Neural cell (in vitro differentiated cells): ENCODE results near the gene ACAP3. TPM values are rescaled to one million over a fixed set of nuclear protein-coding genes. Genes with fewer than 3 reads are reported as not detected.

Source experiments
- H2AFZ ChIP-seq: fragments of 200-600, 300-800 bp; sonication (generic), shearing (Covaris generic); 2 replicates; pipeline ENCODE4 v1.6.0; 2014; ENCODE audit warnings: low read depth, mild to moderate bottlenecking, antibody characterized with exemption, low read length, moderate library complexity
- H3F3A ChIP-seq: fragments of 200-600 bp; shearing (Covaris generic); 2 replicates; pipeline ENCODE4 v1.6.1; 2016; ENCODE audit warnings: mild to moderate bottlenecking, moderate library complexity, mixed read lengths, antibody characterized with exemption, low read length; ENCODE audit not compliant: insufficient read depth, poor library complexity, severe bottlenecking
- H3K27ac ChIP-seq: fragments of 200-600, 300-800 bp; sonication (generic), shearing (Covaris generic); 2 replicates; pipeline ENCODE4 v1.5.1; 2014; ENCODE audit warnings: mild to moderate bottlenecking, low read length, moderate library complexity
- H3K27me3 ChIP-seq: fragments of 300-800, 200-600 bp; sonication (generic), shearing (Covaris generic); 2 replicates; pipeline ENCODE4 v1.6.0; 2014; ENCODE audit warnings: mild to moderate bottlenecking, low read depth, low read length, moderate library complexity; ENCODE audit not compliant: insufficient read depth
- H3K36me3 ChIP-seq: fragments of 300-800, 200-600 bp; sonication (generic), shearing (Covaris generic); 2 replicates; pipeline ENCODE4 v1.5.1; 2014; ENCODE audit warnings: mild to moderate bottlenecking, antibody characterized with exemption, low read length, moderate library complexity; ENCODE audit not compliant: insufficient read depth
- H3K4me2 ChIP-seq: fragments of 300-800, 200-600 bp; sonication (generic), shearing (Covaris generic); 2 replicates; pipeline ENCODE4 v1.6.0; 2014; ENCODE audit warnings: mild to moderate bottlenecking, low read length
- H3K4me3 ChIP-seq: fragments of 300-800, 200-600 bp; sonication (generic), shearing (Covaris generic); 2 replicates; pipeline ENCODE4 v1.5.1; 2014; ENCODE audit warnings: mild to moderate bottlenecking, low read length, moderate library complexity
- H3K79me2 ChIP-seq: fragments of 200-600 bp; shearing (Covaris generic); replicated peaks from 2 replicates; pipeline ENCODE4 v1.6.0; 2014; ENCODE audit warnings: mild to moderate bottlenecking, low read length, moderate library complexity; ENCODE audit not compliant: insufficient read depth
- H3K9ac ChIP-seq: fragments of 300-800, 200-600 bp; sonication (generic), shearing (Covaris generic); 2 replicates; pipeline ENCODE4 v1.6.1; 2016; ENCODE audit warnings: mild to moderate bottlenecking, low read length, mixed read lengths
- H3K9me2 ChIP-seq: fragments of 200-600 bp; shearing (Covaris generic); 2 replicates; pipeline ENCODE4 v1.6.1; 2016; ENCODE audit warnings: mild to moderate bottlenecking, low read length, mixed read lengths; ENCODE audit not compliant: insufficient read depth
- H3K9me3 ChIP-seq: fragments of 200-600, 300-800 bp; sonication (generic), shearing (Covaris generic); 2 replicates; pipeline ENCODE4 v1.6.1; 2016; ENCODE audit warnings: mild to moderate bottlenecking, mixed run types, low read length, moderate library complexity, mixed read lengths
- H4K20me1 ChIP-seq: fragments of 200-600 bp; shearing (Covaris generic); 2 replicates; pipeline ENCODE4 v1.6.1; 2016; ENCODE audit warnings: mild to moderate bottlenecking, mixed run types; ENCODE audit not compliant: insufficient read depth
- EP300 ChIP-seq: fragments of 450-650 bp; conservative IDR thresholded peaks from 2 replicates; pipeline ENCODE4 v1.6.1; 2014; ENCODE audit warnings: antibody characterized with exemption, mild to moderate bottlenecking, moderate library complexity; ENCODE audit not compliant: poor library complexity, severe bottlenecking
- EZH2 ChIP-seq: fragments of 200-600, 300-800 bp; shearing (Covaris generic), sonication (generic); IDR thresholded peaks from 2 replicates; pipeline ENCODE4 v1.6.1; 2014; ENCODE audit warnings: antibody characterized with exemption, low read length, borderline replicate concordance, mild to moderate bottlenecking; ENCODE audit not compliant: insufficient read depth, poor library complexity, severe bottlenecking
- MXI1 ChIP-seq: fragments of 450-650 bp; conservative IDR thresholded peaks from 2 replicates; pipeline ENCODE4 v1.6.1; 2014; ENCODE audit warnings: antibody characterized with exemption, mild to moderate bottlenecking; ENCODE audit not compliant: poor library complexity, severe bottlenecking
- POLR2AphosphoS5 ChIP-seq: IDR thresholded peaks from 2 replicates; pipeline ENCODE4 v1.6.1; 2012
- RAD21 ChIP-seq: fragments of 450-650 bp; conservative IDR thresholded peaks from 2 replicates; pipeline ENCODE4 v1.6.1; 2014; ENCODE audit warnings: antibody characterized with exemption, mild to moderate bottlenecking, moderate library complexity
- SMC3 ChIP-seq: fragments of 450-650 bp; conservative IDR thresholded peaks from 2 replicates; pipeline ENCODE4 v1.6.1; 2014; ENCODE audit warnings: antibody characterized with exemption, mild to moderate bottlenecking, moderate library complexity; ENCODE audit not compliant: poor library complexity
- TAF1 ChIP-seq: IDR thresholded peaks from 2 replicates; pipeline ENCODE4 v1.6.1; 2012; ENCODE audit warnings: low read depth
- polyA plus RNA-seq: library from polyadenylated mRNA; depleted of rRNA; stranded (reverse); fragments of >200 nt; gene quantifications from 2 replicates; pipeline ENCODE4 v1.2.3, GENCODE V29; 2014
- TF ChIP-seq, protein P1 (sequence below): fragments of 450-650 bp; IDR thresholded peaks from 2 replicates; pipeline ENCODE4 v1.5.1; 2014; ENCODE audit warnings: antibody characterized with exemption, mild to moderate bottlenecking, moderate library complexity; ENCODE audit not compliant: poor library complexity, severe bottlenecking
- TF ChIP-seq, protein P2 (sequence below): IDR thresholded peaks from 2 replicates; pipeline ENCODE4 v1.6.1; 2012; ENCODE audit warnings: borderline replicate concordance

Gene ACAP3
- polyA plus RNA-seq, 1 donor from 2014 or later, result 186 TPM

DNA sequence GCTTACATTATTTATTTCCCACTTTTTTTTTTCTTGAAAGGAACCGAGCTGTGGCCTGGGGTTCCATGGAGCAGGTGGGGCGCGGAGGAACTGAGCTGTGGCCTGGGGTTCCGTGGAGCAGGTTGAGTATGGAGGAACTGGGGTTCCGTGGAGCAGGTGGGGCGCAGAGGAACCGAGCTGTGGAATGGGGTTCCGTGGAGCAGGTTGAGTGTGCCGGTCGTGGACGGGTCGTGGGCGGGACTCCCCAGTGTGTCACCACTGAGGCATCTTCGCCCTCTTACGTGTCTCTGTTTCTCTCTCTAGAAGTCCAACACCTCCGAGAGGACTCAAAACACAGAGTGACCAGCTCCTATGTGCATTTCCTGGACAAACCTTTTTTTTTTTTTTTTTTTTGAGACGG is 28.7 kb downstream of the ACAP3 start:
- Histone ChIP-seq H3F3A (no peaks in the 10 kb centered on the region), H3K79me2 (no peaks in the 10 kb centered on the region), H3K4me2 (no peak overlapping the region), H3K27me3 (no peaks in the 10 kb centered on the region), H3K9ac (no peak overlapping the region), H3K36me3 (no peaks in the 10 kb centered on the region), H3K9me3 (no peaks in the 10 kb centered on the region), H2AFZ (no peak overlapping the region), H4K20me1 (no peaks in the 10 kb centered on the region), H3K4me3 (no peak overlapping the region), H3K9me2 (no peaks in the 10 kb centered on the region), H3K27ac (no peak overlapping the region)
- TF ChIP-seq MXI1 (no peak), EZH2 (no peak), POLR2AphosphoS5 (no peak), EP300 (no peak), TAF1 (no peak), SMC3 (no peak), RAD21 (no peak)
- TF ChIP-seq, protein P1, sequence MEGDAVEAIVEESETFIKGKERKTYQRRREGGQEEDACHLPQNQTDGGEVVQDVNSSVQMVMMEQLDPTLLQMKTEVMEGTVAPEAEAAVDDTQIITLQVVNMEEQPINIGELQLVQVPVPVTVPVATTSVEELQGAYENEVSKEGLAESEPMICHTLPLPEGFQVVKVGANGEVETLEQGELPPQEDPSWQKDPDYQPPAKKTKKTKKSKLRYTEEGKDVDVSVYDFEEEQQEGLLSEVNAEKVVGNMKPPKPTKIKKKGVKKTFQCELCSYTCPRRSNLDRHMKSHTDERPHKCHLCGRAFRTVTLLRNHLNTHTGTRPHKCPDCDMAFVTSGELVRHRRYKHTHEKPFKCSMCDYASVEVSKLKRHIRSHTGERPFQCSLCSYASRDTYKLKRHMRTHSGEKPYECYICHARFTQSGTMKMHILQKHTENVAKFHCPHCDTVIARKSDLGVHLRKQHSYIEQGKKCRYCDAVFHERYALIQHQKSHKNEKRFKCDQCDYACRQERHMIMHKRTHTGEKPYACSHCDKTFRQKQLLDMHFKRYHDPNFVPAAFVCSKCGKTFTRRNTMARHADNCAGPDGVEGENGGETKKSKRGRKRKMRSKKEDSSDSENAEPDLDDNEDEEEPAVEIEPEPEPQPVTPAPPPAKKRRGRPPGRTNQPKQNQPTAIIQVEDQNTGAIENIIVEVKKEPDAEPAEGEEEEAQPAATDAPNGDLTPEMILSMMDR, result no peak
- TF ChIP-seq, protein P2, sequence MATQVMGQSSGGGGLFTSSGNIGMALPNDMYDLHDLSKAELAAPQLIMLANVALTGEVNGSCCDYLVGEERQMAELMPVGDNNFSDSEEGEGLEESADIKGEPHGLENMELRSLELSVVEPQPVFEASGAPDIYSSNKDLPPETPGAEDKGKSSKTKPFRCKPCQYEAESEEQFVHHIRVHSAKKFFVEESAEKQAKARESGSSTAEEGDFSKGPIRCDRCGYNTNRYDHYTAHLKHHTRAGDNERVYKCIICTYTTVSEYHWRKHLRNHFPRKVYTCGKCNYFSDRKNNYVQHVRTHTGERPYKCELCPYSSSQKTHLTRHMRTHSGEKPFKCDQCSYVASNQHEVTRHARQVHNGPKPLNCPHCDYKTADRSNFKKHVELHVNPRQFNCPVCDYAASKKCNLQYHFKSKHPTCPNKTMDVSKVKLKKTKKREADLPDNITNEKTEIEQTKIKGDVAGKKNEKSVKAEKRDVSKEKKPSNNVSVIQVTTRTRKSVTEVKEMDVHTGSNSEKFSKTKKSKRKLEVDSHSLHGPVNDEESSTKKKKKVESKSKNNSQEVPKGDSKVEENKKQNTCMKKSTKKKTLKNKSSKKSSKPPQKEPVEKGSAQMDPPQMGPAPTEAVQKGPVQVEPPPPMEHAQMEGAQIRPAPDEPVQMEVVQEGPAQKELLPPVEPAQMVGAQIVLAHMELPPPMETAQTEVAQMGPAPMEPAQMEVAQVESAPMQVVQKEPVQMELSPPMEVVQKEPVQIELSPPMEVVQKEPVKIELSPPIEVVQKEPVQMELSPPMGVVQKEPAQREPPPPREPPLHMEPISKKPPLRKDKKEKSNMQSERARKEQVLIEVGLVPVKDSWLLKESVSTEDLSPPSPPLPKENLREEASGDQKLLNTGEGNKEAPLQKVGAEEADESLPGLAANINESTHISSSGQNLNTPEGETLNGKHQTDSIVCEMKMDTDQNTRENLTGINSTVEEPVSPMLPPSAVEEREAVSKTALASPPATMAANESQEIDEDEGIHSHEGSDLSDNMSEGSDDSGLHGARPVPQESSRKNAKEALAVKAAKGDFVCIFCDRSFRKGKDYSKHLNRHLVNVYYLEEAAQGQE, result no peak

DNA sequence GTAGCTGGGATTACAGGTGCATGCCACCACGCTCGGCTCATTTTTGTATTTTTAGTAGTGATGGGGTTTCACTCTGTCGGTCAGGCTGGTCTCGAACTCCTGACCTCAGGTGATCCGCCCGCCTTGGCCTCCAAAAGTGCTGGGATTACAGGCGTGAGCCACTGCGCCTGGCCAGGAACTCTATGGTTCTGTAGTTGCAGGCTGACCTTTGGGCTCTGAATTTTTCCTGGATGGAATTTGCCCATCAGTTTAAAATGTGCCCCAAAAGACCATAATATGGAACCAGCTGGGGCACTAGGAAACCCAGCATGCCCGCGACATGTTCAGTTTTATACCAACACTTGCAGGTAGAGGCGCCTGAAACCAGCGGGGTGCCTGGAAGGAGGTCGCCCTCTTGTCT is 29.1 kb downstream of the ACAP3 start:
- no peak overlapping the region for H3K4me2 ChIP-seq
- H3K27me3 ChIP-seq, result no peaks in the 10 kb centered on the region
- no peaks in the 10 kb centered on the region for H3K79me2 ChIP-seq
- TF ChIP-seq EP300 (no peak), TAF1 (no peak), EZH2 (no peak), POLR2AphosphoS5 (no peak), MXI1 (no peak), RAD21 (no peak), SMC3 (no peak)
- TF ChIP-seq, protein P1, result no peak
- TF ChIP-seq, protein P2, result no peak
- no peaks in the 10 kb centered on the region for H3K9me3 ChIP-seq
- H3K27ac ChIP-seq, result no peak overlapping the region
- H3K9me2 ChIP-seq, result no peaks in the 10 kb centered on the region
- no peak overlapping the region for H2AFZ ChIP-seq
- no peak overlapping the region for H3K4me3 ChIP-seq
- no peaks in the 10 kb centered on the region for H4K20me1 ChIP-seq
- H3K9ac ChIP-seq, result no peak overlapping the region
- H3F3A ChIP-seq, result no peaks in the 10 kb centered on the region
- no peaks in the 10 kb centered on the region for H3K36me3 ChIP-seq
